ENCODE measurements around the gene MYO5B. TPM values are rescaled to one million over a fixed set of nuclear protein-coding genes. Genes with fewer than 3 reads are reported as not detected.

Gene MYO5B
- total RNA-seq, 4 donors from 2014 or later = 53.1 to 74.8 (median 55.2) TPM

GRCh38 chr18:49922228-49922627 lies 272.7 kb downstream of the MYO5B start:
- WGBS, 2 donors = 60 to 67% methylated on average over 2 of the region's 2 CpGs
- no peak for DNase-seq (ENCODE audit: low spot score in 2 of 2)
- intact Hi-C loops (cut with DNase I; ENCODE audit: low total_unique reads) = no loop called here
- no peak for TF ChIP-seq POLR2A (IDR thresholded peaks at IDR 0.05)
- no peak for TF ChIP-seq CTCF (IDR thresholded peaks at IDR 0.05)
- H3K4me3 ChIP-seq (ENCODE audit: low read depth, poor library complexity, severe bottlenecking) = no peak overlapping the region

DNA sequence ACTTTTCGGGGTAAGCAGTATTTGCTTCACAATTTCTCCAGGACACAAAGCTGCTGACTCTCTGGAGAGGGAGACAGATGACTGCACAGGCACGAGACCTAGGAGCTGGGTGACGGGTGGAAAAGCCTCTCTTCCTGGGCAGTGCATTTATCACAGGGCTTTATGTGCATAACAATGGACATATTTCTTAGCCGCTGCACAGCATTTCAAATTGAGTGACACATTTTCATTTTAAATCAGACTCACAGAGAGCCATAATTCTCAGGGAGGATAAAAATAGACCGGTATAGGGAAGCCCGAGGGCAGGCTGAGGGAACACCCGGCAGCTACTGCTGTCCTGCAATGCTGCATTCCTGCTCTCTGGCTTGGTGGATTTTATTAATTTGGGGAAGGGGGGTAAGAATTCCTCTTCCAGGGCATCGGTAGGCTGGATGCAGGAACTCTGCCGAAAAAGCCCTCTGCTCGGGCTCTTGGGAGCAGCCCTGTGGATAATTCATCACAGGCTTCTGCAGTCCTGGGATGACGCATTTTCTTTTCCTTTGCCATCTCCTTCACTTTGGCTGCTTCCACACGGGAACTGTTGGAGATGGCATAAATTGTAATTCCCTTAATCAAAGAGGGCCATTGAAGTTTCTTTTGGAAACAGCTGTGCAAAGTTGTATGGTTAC lies 273.5 kb downstream of the MYO5B start:
- intact Hi-C loops (cut with DNase I; ENCODE audit: low total_unique reads) = no loop called here
- DNase-seq (ENCODE audit: low spot score in 2 of 2) = no peak
- WGBS, 2 donors = 22 to 25% methylated on average over 12 of the region's 12 CpGs
- no peak for TF ChIP-seq POLR2A (IDR thresholded peaks at IDR 0.05)
- TF ChIP-seq CTCF (IDR thresholded peaks at IDR 0.05) = no peak
- no peak overlapping the region for H3K4me3 ChIP-seq (ENCODE audit: low read depth, poor library complexity, severe bottlenecking)

GRCh38 chr18:49920731-49921130 lies 274.2 kb downstream of the MYO5B start:
- WGBS, 2 donors = 16 to 23% methylated on average over 6 of the region's 6 CpGs
- TF ChIP-seq POLR2A (IDR thresholded peaks at IDR 0.05) (no peak), CTCF (IDR thresholded peaks at IDR 0.05) (no peak)

DNA sequence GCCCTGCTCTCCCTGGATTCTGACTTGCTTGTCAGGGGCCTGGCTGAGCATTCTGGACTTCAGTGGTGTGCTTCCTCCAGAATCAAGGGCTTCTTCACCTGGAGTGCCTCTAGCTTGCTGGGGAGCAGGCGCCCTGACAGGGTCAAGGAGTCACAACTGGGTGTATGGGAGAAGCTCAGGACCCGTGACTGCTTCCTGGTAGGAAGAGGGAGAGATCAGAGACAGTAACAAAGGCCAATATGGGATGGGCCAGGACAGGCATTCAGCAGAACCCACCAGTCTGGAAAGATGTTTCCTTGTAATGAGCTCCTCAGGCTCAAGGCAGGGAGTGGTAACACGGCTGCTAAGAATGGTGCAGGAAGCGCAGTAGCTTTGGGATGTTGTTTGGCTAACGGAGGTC lies 277.2 kb downstream of the MYO5B start:
- no peak for DNase-seq (ENCODE audit: low spot score in 2 of 2)
- intact Hi-C loops (cut with DNase I; ENCODE audit: low total_unique reads) = no loop called here
- H3K4me3 ChIP-seq (ENCODE audit: low read depth, poor library complexity, severe bottlenecking) = no peak overlapping the region
- TF ChIP-seq CTCF (IDR thresholded peaks at IDR 0.05) = no peak
- TF ChIP-seq POLR2A (IDR thresholded peaks at IDR 0.05) = no peak
- WGBS, 2 donors = 89 to 95% methylated on average over 5 of the region's 5 CpGs

More at GRCh38 chr18:49920731-49921130, 274.2 kb downstream of the MYO5B start:
- H3K4me3 ChIP-seq (ENCODE audit: low read depth, poor library complexity, severe bottlenecking) = no peak overlapping the region
- intact Hi-C loops (cut with DNase I; ENCODE audit: low total_unique reads) = no loop called here
- no peak for DNase-seq (ENCODE audit: low spot score in 2 of 2)

GRCh38 chr18:49915352-49915751 lies 279.6 kb downstream of the MYO5B start:
- H3K4me3 ChIP-seq (ENCODE audit: low read depth, poor library complexity, severe bottlenecking) = no peak overlapping the region
- intact Hi-C loops (cut with DNase I; ENCODE audit: low total_unique reads) = no loop called here
- no peak for TF ChIP-seq POLR2A (IDR thresholded peaks at IDR 0.05)
- TF ChIP-seq CTCF (IDR thresholded peaks at IDR 0.05) = no peak
- WGBS, 2 donors = 66 to 71% methylated on average over 7 of the region's 7 CpGs
- no peak for DNase-seq (ENCODE audit: low spot score in 2 of 2)

DNA sequence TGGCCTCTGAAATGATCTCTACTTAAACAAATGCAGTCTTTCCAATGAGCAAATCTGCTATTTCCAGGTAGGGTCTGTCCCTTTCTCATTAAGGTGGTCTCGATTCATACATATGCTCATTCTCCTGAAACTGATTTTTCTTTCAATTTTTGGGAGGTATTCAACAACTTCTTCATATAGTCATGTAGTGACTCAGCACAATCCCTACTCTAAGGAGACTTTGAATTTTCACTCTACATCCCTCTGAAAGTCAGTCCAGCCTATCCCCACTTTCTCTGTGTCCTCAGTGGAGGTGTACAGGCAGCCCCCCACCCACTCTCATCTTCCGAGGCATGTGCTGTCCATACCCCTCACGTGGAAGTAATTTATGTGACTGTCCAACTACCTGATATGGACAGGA lies 281.7 kb downstream of the MYO5B start:
- TF ChIP-seq POLR2A (IDR thresholded peaks at IDR 0.05) (no peak), CTCF (IDR thresholded peaks at IDR 0.05) (no peak)
- WGBS, 2 donors = 77 to 83% methylated on average over 3 of the region's 3 CpGs
- DNase-seq (ENCODE audit: low spot score in 2 of 2) = no peak
- intact Hi-C loops (cut with DNase I; ENCODE audit: low total_unique reads) = no loop called here
- no peak overlapping the region for H3K4me3 ChIP-seq (ENCODE audit: low read depth, poor library complexity, severe bottlenecking)

Measured in lower leg skin (tissue), 4 donors.